GM21717 (cell line): ENCODE measurements around the gene TIE1.

Experiments
- ATAC-seq: cut with Tn5 transposase; IDR thresholded peaks from one replicate; pipeline ENCODE4 v1.9.1; 2021; ENCODE audit warnings: mild to moderate bottlenecking, moderate library complexity; ENCODE audit not compliant: unreplicated experiment

Gene TIE1

DNA sequence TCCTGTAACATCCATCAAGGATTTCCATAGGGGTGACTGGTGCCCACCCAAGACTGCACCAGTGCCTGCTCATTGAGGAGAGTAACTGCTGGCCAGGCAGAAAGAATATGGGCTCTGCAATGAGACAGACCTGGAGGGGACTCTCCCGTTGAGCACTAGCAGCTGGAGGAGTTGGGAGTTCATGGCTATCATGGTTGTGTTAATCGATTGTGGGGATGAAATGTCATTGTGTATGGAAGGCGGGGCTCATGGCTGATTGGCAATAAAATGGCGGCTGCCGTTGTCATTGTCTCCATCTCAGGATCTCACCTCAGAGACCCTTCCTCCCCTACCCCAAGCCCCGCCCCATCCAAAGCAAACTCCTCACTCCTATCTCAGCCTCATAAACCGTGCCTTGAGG, 27.1 kb upstream of the TIE1 start:
- ATAC-seq, result no peak

- no peak for ATAC-seq
These were observed 26.5 kb upstream of the TIE1 start for GRCh38 chr1:43274125-43274803.

GRCh38 chr1:43274804-43275180, 26.0 kb upstream of the TIE1 start:
- no peak for ATAC-seq

DNA sequence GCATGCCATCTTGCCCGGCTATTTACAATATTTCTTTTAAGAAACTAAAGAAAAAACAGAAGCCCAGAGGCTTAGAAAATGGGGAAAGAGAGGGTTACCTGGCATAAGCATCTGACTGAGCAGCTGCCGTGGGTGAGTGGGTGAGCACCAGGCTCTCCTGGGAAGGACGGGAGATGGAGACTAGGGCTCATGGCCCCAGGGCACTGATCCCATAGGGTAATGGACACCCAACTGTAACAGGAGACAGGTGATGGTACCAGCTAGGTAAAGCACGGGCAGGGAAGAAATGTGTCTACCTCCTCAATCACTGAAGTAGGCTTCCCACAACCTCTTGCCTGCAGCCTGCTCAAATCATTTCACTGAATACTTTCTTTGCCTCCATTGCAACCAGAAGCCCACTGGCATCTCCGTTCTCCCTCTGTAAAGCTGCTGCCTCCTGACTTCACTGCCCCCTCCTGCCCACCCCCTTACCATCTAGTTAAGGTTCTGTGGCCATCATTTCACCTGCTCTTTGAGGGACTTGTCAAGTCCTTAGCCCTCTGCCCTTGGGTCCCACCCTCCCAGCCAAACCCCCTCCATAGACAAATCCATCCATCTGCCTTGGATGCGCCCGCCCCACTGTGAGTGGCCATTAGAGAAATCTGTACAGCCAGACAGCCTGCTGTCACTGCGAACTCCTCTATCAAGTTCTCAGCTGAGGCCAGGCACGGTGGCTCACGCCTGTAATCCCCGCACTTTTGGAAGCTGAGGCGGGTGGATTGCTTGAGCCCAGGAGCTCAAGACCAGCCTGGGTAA, 24.8 kb upstream of the TIE1 start:
- ATAC-seq, result no peak

DNA sequence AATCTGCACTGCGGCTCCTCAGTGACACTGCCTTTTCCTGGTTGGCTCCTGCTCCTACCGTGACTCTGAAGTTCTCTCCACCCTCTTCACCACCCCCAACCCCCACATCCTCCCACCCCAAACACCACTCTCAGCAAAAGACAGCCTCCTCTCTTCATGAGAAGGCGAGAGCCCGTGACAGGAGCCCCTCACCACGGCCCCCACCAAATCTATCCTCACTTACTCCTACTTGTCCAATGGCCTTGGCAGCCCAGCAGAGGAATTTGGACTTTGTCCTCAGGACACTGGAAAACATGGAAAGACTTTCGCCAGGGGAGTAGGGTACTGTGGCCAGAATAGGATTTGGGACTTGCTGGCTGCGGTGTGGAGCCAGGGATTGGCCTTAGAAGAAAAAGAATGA, 24.1 kb upstream of the TIE1 start:
- ATAC-seq, result no peak

GRCh38 chr1:43277116-43277876, 23.5 kb upstream of the TIE1 start:
- ATAC-seq, result no peak

DNA sequence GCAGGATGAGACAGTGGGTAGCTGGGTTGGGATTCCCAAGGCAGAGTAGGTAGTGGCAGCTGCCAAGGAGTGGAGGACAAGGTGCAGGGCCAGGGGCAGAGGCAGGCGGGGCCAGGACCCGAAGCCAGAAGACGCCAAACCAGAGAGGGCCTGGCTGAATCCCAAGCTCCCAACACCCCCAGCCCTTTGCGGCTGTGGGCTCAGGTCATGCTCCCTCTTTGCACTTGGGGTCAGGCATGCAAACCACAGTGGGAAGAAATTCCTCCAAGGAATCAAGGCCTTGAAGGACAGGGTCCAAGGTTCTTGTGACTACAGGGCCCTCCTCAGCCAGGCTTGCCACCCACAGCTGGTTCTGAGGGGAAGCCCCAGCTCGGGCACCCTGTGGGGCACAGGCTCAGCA, 21.6 kb upstream of the TIE1 start:
- ATAC-seq, result no peak

DNA sequence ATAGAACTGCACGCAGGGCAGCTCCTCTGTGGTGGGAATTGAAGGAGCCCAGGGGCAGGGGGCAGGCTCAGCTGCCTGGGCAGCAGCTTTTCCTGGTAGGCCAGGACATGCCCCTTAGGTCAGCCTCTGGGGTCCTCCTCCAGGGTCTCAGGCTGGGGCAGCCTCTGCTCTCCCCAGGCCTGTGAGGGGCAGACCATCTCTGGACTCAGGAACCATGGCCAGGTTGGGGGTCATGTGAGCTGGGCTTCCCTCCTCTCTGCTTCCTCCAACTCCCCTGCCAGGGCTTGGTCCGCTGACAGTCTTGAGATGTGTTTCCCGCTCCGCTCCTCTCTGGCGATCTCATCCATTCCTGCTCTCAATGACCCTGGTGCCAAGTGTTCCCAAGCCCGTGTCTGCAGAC, 21.1 kb upstream of the TIE1 start:
- ATAC-seq, result no peak

DNA sequence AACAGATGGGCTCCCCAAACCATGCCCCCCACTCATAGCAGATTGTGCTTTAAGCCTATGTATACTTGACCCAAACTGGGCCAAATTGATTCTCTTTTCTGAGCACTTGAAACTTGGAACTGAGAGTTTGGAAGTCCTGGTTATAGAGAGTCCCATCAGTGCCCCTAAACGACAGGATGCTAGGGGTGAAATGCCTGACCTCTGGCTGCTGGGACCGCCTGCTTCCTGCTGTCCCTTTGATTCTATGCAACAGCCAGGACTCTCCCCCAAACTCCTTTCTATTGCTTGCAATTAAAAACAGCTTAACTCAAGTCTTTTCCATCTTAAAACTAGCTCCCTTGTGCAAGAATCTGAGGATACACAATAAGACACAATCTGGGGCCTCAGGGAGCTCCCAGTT, 20.1 kb upstream of the TIE1 start:
- no peak for ATAC-seq

DNA sequence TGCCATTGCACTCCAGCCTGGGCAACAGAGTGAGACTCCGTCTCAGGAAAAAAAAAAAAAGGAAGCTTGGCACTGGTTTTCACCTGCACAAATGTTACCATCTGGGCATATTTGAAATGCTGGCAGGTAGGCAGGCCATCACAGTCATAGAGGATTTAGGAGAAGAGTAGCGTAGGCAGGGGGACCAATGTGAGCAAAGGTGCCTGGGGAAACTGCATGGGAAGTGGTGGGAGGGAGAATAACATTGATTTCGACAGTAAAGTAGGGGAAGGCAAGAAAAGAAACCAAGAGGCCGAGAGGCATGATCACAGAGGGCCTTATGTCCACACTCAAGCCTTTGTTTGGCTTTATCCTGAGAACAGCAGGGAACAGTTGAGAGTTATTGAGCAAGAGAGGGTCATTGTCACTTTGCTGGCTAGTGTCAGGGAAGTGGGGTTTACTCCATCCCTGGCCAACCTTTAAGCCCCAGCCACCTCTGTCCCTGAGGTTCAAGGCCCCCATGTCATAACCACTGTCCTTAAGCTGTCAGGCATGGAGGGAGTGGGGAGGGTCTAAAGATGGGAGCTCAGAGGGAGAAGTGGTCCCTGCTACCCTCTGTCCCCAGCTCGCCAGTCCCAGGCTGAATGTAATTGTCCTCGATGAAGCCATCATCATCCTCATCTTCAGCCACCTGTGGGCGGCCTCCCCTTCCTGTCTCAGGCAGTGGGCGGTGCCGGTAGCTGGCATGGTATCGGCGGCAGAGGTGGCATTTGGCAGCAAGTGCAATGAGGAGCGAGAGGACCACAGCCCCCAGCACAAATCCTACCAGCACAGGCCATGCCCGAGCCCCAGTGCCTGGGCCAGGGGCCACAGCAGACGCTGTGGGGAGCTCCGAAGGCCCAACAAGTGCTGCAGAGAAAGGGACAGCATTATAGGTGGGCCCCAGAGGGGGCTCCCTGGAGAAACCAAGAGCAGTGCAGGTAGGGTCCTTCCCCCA, 18.3 kb upstream of the TIE1 start:
- no peak for ATAC-seq

DNA sequence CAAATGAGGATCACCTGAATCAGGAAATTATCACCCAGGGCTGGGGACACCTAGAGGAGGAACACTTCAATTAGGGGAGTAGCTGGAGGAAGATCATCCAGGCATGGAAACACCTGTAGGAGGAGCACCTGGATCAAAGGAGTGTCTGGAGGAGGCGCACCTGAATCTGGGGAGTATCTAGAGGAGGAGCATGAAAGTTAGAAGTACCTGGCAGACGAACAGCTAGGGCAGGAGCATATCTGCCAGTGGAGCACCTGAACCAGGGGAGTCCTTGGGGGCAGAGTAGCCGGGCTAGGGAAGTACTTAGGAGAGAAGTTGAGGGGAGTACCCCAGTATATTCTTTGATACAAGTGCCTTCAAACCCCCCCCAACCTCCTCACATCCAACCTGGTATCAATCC, 16.7 kb upstream of the TIE1 start:
- no peak for ATAC-seq

GRCh38 chr1:43284546-43285110, 16.2 kb upstream of the TIE1 start:
- no peak for ATAC-seq

GRCh38 chr1:43285269-43285990, 15.4 kb upstream of the TIE1 start, which contains the start of gene C1orf210:
Gene C1orf210, minus strand, starts transcription at chr1:43285581. Its CDS starts 2,311 bp downstream, at chr1:43283270.
- no peak for ATAC-seq

- ATAC-seq, result no peak
These were observed 14.7 kb upstream of the TIE1 start for GRCh38 chr1:43286115-43286514.

DNA sequence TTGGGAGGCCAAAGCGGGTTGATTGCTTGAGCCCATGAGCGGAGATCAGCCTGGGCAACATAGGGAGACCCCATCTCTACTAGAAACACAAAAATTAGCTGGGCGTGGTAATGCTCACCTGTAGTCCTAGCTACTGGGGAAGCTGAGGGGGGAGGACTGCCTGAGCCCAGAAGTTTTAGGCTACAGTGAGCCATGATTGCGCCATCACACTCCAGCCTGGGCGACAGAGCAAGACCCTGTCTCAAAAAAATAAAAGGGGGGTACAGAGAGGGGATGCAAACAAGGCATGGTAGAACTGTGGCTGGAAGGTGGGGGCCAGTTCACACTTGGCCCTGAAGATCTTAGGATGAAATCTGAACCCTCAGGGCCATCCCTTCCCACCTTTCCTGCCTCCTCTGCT, 14.2 kb upstream of the TIE1 start:
- ATAC-seq, result no peak

- no peak for ATAC-seq
These were observed 12.6 kb upstream of the TIE1 start for GRCh38 chr1:43288058-43288784.

GRCh38 chr1:43288785-43289706, 11.7 kb upstream of the TIE1 start:
- no peak for ATAC-seq

GRCh38 chr1:43292216-43292615, 8.6 kb upstream of the TIE1 start:
- ATAC-seq, result no peak
